Right lobe of liver (tissue), 4 donors: ENCODE data around the gene PGAM2.
"Not testable (repeated sequence)": the region's sequence is repeated elsewhere in the genome, so short reads cannot be mapped to it uniquely, and the experiment has no call there.

Experiments
- POLR2A ChIP-seq: fragments of 450-650 bp; IDR thresholded peaks from one replicate; pipeline ENCODE4 v1.6.1; 2017; ENCODE audit warnings: antibody characterized with exemption, mild to moderate bottlenecking
- TF ChIP-seq, protein P1 (sequence below), 4 donors: fragments of 200-600 bp in 3 of 4; fragments of 450-650 bp in 1 of 4; IDR thresholded peaks; one replicate each; pipeline versions ENCODE4 v1.5.1 to v1.8.0; 2016 to 2022; ENCODE audit warnings: antibody characterized with exemption in 4 of 4, mild to moderate bottlenecking in 2 of 4
- donor health status: DM: no; HTN: no; CAD: no.
- donor health status: DM: no; HTN: no; CAD: no.
- donor health status: DM: no; HTN: yes; CAD: no.

DNA sequence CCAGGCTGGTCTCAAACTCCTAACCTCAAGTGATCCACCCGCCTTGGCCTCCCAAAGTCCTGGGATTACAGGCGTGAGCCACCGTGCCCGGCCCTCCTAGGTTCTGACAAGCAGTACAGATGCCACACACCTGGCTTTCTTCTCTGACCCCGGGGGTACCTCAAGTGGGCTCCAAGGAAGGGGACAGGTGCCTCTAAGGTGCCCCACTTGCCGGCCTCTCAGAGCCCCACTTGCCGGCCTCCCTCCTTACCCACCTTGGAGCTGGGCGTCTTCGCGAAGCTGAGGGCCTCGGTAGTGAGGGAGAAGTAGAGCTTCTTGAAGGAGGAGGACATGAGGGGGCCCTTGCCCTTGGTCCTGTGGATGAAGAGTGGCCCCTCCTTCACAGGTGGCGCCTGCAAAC, 26.8 kb downstream of the PGAM2 start:
- TF ChIP-seq, protein P1, sequence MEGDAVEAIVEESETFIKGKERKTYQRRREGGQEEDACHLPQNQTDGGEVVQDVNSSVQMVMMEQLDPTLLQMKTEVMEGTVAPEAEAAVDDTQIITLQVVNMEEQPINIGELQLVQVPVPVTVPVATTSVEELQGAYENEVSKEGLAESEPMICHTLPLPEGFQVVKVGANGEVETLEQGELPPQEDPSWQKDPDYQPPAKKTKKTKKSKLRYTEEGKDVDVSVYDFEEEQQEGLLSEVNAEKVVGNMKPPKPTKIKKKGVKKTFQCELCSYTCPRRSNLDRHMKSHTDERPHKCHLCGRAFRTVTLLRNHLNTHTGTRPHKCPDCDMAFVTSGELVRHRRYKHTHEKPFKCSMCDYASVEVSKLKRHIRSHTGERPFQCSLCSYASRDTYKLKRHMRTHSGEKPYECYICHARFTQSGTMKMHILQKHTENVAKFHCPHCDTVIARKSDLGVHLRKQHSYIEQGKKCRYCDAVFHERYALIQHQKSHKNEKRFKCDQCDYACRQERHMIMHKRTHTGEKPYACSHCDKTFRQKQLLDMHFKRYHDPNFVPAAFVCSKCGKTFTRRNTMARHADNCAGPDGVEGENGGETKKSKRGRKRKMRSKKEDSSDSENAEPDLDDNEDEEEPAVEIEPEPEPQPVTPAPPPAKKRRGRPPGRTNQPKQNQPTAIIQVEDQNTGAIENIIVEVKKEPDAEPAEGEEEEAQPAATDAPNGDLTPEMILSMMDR (IDR thresholded peaks at IDR 0.05) = not testable (repeated sequence)
- not testable (repeated sequence) for TF ChIP-seq POLR2A
